ENCODE measurements around the gene GPR42.

Gene GPR42

DNA sequence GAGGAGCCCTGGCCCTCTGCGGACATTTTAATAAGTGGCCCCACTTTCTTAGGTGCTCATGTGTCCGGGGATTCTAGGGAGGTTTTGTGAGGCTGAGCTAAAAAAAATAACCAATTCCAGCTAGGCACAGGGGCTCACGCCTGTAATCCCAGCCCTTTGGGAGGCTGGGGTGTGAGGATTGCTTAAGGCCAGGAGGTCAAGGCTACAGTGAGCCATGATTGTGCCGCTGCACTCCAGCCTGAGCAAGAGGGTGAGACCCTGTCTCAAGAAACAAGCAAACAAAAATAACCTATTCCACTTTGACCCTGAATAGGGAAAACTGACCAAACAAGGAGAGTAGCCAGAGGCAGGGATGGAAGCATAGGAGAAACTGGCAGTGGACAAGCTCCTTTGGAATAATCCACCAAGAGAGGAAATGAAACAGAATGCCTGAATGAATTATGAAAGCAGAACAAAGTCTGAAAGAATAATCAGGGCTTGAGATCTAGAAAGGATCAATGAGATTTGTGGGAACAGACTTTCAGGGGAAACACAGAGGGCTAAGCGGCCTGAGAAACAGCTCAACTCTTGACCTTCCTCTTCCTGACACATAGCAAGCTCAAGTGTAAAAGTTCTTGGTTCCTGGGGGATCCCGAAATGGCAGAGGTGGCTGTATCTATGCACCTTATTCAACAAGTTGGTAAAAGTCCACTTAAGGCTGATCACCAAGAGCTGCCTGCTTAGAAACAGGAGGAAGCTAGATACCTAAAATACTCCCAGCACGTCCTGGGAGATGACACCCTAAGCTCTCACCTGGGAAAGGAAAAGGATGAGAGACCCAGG is 47.1 kb downstream of the GPR42 start:
- DNase-seq (ENCODE audit: insufficient read length, low spot score) (no peak), FAIRE-seq (no peak)
- no peak for TF ChIP-seq CTCF (IDR thresholded peaks at IDR 0.05; ENCODE audit: insufficient read depth, missing control alignments)

DNA sequence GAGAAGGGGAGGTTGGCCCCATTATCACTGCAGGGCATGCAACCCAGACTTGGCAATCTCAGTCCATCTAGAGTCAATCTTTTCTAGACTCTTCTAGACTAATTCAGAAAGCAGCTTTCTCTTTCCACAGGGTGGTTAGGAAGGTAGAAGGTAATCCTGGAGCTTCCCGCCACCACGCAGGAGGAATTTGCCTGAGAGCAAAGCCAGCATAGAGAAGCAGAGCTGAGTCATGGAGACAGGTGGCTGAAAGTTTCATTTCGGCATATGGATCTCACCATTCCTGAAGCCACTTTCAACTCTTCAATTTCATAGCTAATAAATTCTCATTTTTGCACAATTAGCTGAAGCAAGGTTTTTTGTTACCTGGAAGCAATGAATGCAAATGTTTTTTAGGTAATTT is 48.2 kb downstream of the GPR42 start:
- FAIRE-seq (no peak), DNase-seq (ENCODE audit: insufficient read length, low spot score) (no peak)
- no peak for TF ChIP-seq CTCF (IDR thresholded peaks at IDR 0.05; ENCODE audit: insufficient read depth, missing control alignments)

GRCh38 chr19:35419805-35420204 is 48.9 kb downstream of the GPR42 start:
- DNase-seq (ENCODE audit: insufficient read length, low spot score) (no peak), FAIRE-seq (no peak)
- no peak for TF ChIP-seq CTCF (IDR thresholded peaks at IDR 0.05; ENCODE audit: insufficient read depth, missing control alignments)

GRCh38 chr19:35421362-35421761 is 50.5 kb downstream of the GPR42 start:
- DNase-seq (ENCODE audit: insufficient read length, low spot score) = no peak
- FAIRE-seq = no peak
- no peak for TF ChIP-seq CTCF (IDR thresholded peaks at IDR 0.05; ENCODE audit: insufficient read depth, missing control alignments)
